A172 (cell line): ENCODE data around the gene PNPLA6. TPM values are rescaled to one million over a fixed set of nuclear protein-coding genes. Genes with fewer than 3 reads are reported as not detected.

Experiments
- DNase-seq: peaks from one replicate; pipeline ENCODE4 v3.0.0-alpha.2; 2015; ENCODE audit warnings: low spot score
- total RNA-seq: library from RNA; depleted of rRNA; stranded (reverse); fragments of >200 nt; shearing (Covaris generic); gene quantifications from 2 replicates; pipeline ENCODE4 v1.2.3, GENCODE V29; 2014; rRNA removed

Gene PNPLA6
- 105 and 138 TPM in 2 replicates for total RNA-seq

GRCh38 chr19:7535047-7535997 lies at the start of gene PNPLA6:
PNPLA6 (plus strand) TSS chr19:7535717; CDS start chr19:7535789, 72 bp downstream.
- peak; percentile 89 for DNase-seq

- DNase-seq, result no peak
These were observed 48.6 kb upstream of the PNPLA6 start for GRCh38 chr19:7486923-7487322.

- peak; percentile 34 for DNase-seq
These were observed 46.7 kb upstream of the PNPLA6 start, which contains the start of gene PEX11G for GRCh38 chr19:7488736-7489353. PEX11G (minus strand) TSS chr19:7489035; CDS start chr19:7489010, 25 bp downstream.

GRCh38 chr19:7489609-7490044 lies 45.9 kb upstream of the PNPLA6 start:
- no peak for DNase-seq

GRCh38 chr19:7492142-7492541 lies 43.4 kb upstream of the PNPLA6 start:
- DNase-seq, result peak; percentile 84

GRCh38 chr19:7492558-7492957 lies 43.0 kb upstream of the PNPLA6 start:
- peak; percentile 44 for DNase-seq

- DNase-seq, result no peak
These were observed 41.0 kb upstream of the PNPLA6 start for GRCh38 chr19:7494416-7495098.

GRCh38 chr19:7497292-7497691 lies 38.2 kb upstream of the PNPLA6 start:
- DNase-seq, result no peak

GRCh38 chr19:7500811-7501450 lies 34.6 kb upstream of the PNPLA6 start:
- DNase-seq, result no peak

- no peak for DNase-seq
These were observed 33.0 kb upstream of the PNPLA6 start for GRCh38 chr19:7502552-7502951.

GRCh38 chr19:7504684-7505083 lies 30.8 kb upstream of the PNPLA6 start:
- no peak for DNase-seq

- DNase-seq, result no peak
These were observed 30.2 kb upstream of the PNPLA6 start for GRCh38 chr19:7505288-7505681.

- DNase-seq, result peak; percentile 26
These were observed 29.7 kb upstream of the PNPLA6 start for GRCh38 chr19:7505682-7506384.

- peak; percentile 98 for DNase-seq
These were observed 28.9 kb upstream of the PNPLA6 start for GRCh38 chr19:7506385-7507328.

GRCh38 chr19:7507884-7508283 lies 27.6 kb upstream of the PNPLA6 start:
- peak; percentile 97 for DNase-seq

GRCh38 chr19:7509625-7510024 lies 25.9 kb upstream of the PNPLA6 start:
- DNase-seq, result no peak

GRCh38 chr19:7512400-7512851 lies 23.1 kb upstream of the PNPLA6 start:
- no peak for DNase-seq

- DNase-seq, result no peak
These were observed 21.5 kb upstream of the PNPLA6 start for GRCh38 chr19:7513809-7514642.

- DNase-seq, result no peak
These were observed 20.3 kb upstream of the PNPLA6 start for GRCh38 chr19:7515110-7515644.
